A549 (cell line): ENCODE results near the gene RGL3. TPM values are rescaled to one million over a fixed set of nuclear protein-coding genes. Genes with fewer than 3 reads are reported as not detected.
A peak's percentile ranks its signal among the peaks of the same experiment; 100 is the strongest.

ENCODE experiments used
- ATAC-seq, 2 experiments: fragments of 200-7000 bp in 1 of 2; fragments of >200 bp in 1 of 2; cut with Nextera tagmentation in 1 of 2; cut with Tn5 transposase in 1 of 2; 3 replicates each; pipeline versions ENCODE4 v1.8.0 to v1.9.1; 2018 to 2020; ENCODE audit warnings: mild to moderate bottlenecking in 1 of 2, moderate library complexity in 1 of 2
- CTCF ChIA-PET: fragments of 300-600 bp; sonication (Branson Sonifier 250); formaldehyde crosslinking; extraction: SDS; loops from one replicate; lab custom pipeline; 2021; ENCODE audit warnings: antibody characterized with exemption, inconsistent platforms; lab: Yijun Ruan, JAX
- POLR2A ChIA-PET: fragments of 350-600 bp; formaldehyde crosslinking; extraction: SDS; loops from one replicate; lab custom pipeline; 2021; ENCODE audit warnings: antibody characterized with exemption, inconsistent platforms; lab: Yijun Ruan, JAX
- DNase-seq, 2 experiments: peaks; one replicate each; pipeline versions ENCODE4 v3.0.0 to v3.0.0-alpha.2; 2011 to 2016; ENCODE audit warnings: low read depth in 1 of 2, low spot score in 1 of 2
- FAIRE-seq: peaks from 2 replicates; lab custom pipeline; 2011; peaks lifted over from hg19 to GRCh38; lab: Jason Lieb, UNC
- H3K27ac ChIP-seq, 2 experiments: fragments of >200 bp; sonication (Bioruptor Twin); formaldehyde crosslinking; 3 replicates each; pipeline ENCODE4 v1.5.1; 2016 to 2017
- H3K4me1 ChIP-seq: fragments of >200 bp; sonication (Bioruptor Twin); formaldehyde crosslinking; 3 replicates; pipeline ENCODE4 v1.6.1; 2016
- H3K4me2 ChIP-seq: fragments of >200 bp; sonication (Bioruptor Twin); formaldehyde crosslinking; 3 replicates; pipeline ENCODE4 v1.6.1; 2016
- H3K4me3 ChIP-seq: fragments of >200 bp; sonication (Bioruptor Twin); formaldehyde crosslinking; 3 replicates; pipeline ENCODE4 v1.5.1; 2016
- H3K9me3 ChIP-seq: fragments of >200 bp; sonication (Bioruptor Twin); formaldehyde crosslinking; 3 replicates; pipeline ENCODE4 v1.6.1; 2016
- FOSL2 ChIP-seq, 2 experiments: fragments of 450-650 bp in 1 of 2; fragments of >200 bp in 1 of 2; sonication (Bioruptor Twin) in 1 of 2; formaldehyde crosslinking; IDR thresholded peaks; 2 replicates each; pipeline versions ENCODE4 v1.5.0 to v1.6.1; 2016 to 2020; ENCODE audit warnings: mild to moderate bottlenecking in 1 of 2, moderate library complexity in 1 of 2
- HMGXB4 ChIP-seq: fragments of 250-450 bp; sonication (Bioruptor Pico); IDR thresholded peaks from 2 replicates; pipeline ENCODE4 v1.5.0; 2021; ENCODE audit warnings: mild to moderate bottlenecking, moderate library complexity, borderline replicate concordance
- HOXB13 ChIP-seq: fragments of 250-450 bp; sonication (Bioruptor Pico); IDR thresholded peaks from 2 replicates; pipeline ENCODE4 v1.5.0; 2020; ENCODE audit warnings: low read depth, mild to moderate bottlenecking, moderate library complexity
- JUN ChIP-seq, 2 experiments: fragments of >200 bp; sonication (Bioruptor Twin); formaldehyde crosslinking; IDR thresholded peaks; 2 replicates in 1 of 2; 3 replicates in 1 of 2; pipeline ENCODE4 v1.6.1; 2016 to 2017
- JUNB ChIP-seq: fragments of >200 bp; sonication (Bioruptor Twin); formaldehyde crosslinking; IDR thresholded peaks from 2 replicates; pipeline ENCODE4 v1.6.1; 2016
- KDM1A ChIP-seq: fragments of 200-600 bp; sonication (generic); IDR thresholded peaks from 2 replicates; pipeline ENCODE4 v1.6.1; 2016; ENCODE audit warnings: low read depth, mild to moderate bottlenecking
- KDM5A ChIP-seq: fragments of 200-600 bp; sonication (generic); IDR thresholded peaks from 2 replicates; pipeline ENCODE4 v1.6.1; 2016; ENCODE audit warnings: antibody characterized with exemption, mild to moderate bottlenecking
- MAX ChIP-seq: IDR thresholded peaks from 2 replicates; pipeline ENCODE4 v1.6.1; 2012
- MYC ChIP-seq: IDR thresholded peaks from 2 replicates; pipeline ENCODE4 v1.6.1; 2012; ENCODE audit warnings: mild to moderate bottlenecking, inconsistent platforms, low read length, improper control_type of control experiment, borderline replicate concordance
- PHF8 ChIP-seq: fragments of 200-600 bp; sonication (generic); IDR thresholded peaks from 2 replicates; pipeline ENCODE4 v1.6.1; 2016; ENCODE audit warnings: low read depth, mild to moderate bottlenecking, antibody characterized with exemption, moderate library complexity, borderline replicate concordance
- POLR2A ChIP-seq: IDR thresholded peaks from 2 replicates; pipeline ENCODE4 v1.6.1; 2012; ENCODE audit warnings: mild to moderate bottlenecking, low read length
- RAD21 ChIP-seq, 2 experiments: fragments of >200 bp in 1 of 2; sonication (Bioruptor Twin) in 1 of 2; formaldehyde crosslinking in 1 of 2; IDR thresholded peaks in 1 of 2; conservative IDR thresholded peaks in 1 of 2; 2 replicates in 1 of 2; 3 replicates in 1 of 2; pipeline ENCODE4 v1.6.1; 2012 to 2018; ENCODE audit warnings: inconsistent platforms in 1 of 2
- RCOR1 ChIP-seq: fragments of 150-350 bp; IDR thresholded peaks from 2 replicates; pipeline ENCODE4 v1.6.1; 2014; ENCODE audit warnings: antibody characterized with exemption, low read length, low read depth
- RFX5 ChIP-seq: fragments of 450-650 bp; IDR thresholded peaks from 2 replicates; pipeline ENCODE4 v1.7.1; 2014; ENCODE audit warnings: antibody characterized with exemption, mild to moderate bottlenecking, moderate library complexity
- SMC3 ChIP-seq: fragments of >200 bp; sonication (Bioruptor Twin); formaldehyde crosslinking; IDR thresholded peaks from 3 replicates; pipeline ENCODE4 v1.6.1; 2018; ENCODE audit warnings: inconsistent platforms
- USF2 ChIP-seq: fragments of 450-650 bp; IDR thresholded peaks from 2 replicates; pipeline ENCODE4 v1.6.1; 2014; ENCODE audit warnings: antibody characterized with exemption
- WGBS: methylation state at CpG from one replicate; pipeline ENCODE4 v1.1.6; 2017; ENCODE audit errors: missing lambda C conversion rate; 5-methylcytosine and 5-hydroxymethylcytosine counted together
- polyA plus RNA-seq, 4 experiments: library from polyadenylated mRNA; depleted of rRNA in 3 of 4; stranded (reverse); fragments of >200 nt; fragmentation: RNase III in 1 of 4; extraction: RNeasy Plus Mini Kit Qiagen cat#74134 plus additional on column Dnase treatment in 1 of 4; gene quantifications; 2 replicates in 3 of 4; 3 replicates in 1 of 4; pipeline ENCODE4 v1.2.3, GENCODE V29; 2011 to 2017
- TF ChIP-seq, protein P1 (sequence below): fragments of 250-450 bp; sonication (Bioruptor Pico); IDR thresholded peaks from 2 replicates; pipeline ENCODE4 v1.5.0; 2020; ENCODE audit warnings: low read depth, mild to moderate bottlenecking, moderate library complexity
- TF ChIP-seq, protein P2 (sequence below): fragments of >200 bp; sonication (Bioruptor Twin); formaldehyde crosslinking; IDR thresholded peaks from 3 replicates; pipeline ENCODE4 v1.5.1; 2016

The RGL3 gene
- polyA plus RNA-seq, 2 of the 4 experiments (the other 2 are of a cell fraction), result 1.5 to 3.7 TPM

DNA sequence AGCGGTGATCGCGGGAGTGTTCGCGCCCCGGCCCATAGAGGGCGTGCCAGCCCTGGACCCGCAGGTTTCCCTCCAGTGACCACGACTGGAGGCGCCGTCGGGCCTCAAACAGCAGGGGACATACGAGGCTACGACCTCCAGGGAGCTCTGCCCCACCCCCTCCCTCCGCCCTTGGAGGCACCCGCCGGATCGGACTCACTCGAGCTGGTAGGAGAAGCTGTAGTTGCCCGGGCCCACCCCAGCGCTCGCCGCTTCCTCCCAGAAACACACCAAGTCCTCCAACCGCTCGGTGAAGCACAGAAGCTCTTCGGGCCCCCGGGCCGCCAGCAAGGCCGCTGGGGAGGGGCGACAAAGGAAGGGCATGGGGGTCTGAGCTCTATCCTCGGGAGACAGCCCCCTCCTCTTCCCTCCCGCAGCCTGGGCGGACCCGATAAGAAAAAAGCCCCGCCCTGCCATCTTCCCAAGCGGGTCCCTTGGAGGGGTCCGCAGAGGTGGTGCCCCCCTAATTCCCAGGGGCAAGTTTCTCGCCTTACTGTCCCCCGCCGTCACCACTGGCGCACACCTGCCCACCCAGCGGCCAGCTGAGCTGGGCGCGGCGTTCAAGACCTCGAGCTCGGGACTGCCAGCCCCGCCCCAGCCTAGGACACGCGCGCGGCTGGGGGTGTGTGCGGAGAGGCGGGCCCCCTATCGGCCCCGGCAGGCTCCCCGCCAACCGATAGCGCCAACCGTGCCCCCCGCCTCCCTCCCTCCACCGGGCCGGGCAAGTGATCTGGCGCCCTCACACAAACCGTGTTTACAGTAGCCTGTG lies 36.0 kb downstream of the RGL3 start (continued):
- TF ChIP-seq RCOR1 (no peak), MAX (peak; percentile 56), JUNB (no peak), HMGXB4 (CRISPR knock-in tag) (no peak), FOSL2 (IDR thresholded peaks at IDR 0.05) (no peak), FOSL2 (CRISPR knock-in tag; IDR thresholded peaks at IDR 0.05) (no peak), RAD21 (conservative IDR thresholded peaks at IDR 0.05 in 1 of 2, IDR thresholded peaks at IDR 0.05 in 1 of 2) (peak; percentile 41 to 47)
- TF ChIP-seq, protein P1, sequence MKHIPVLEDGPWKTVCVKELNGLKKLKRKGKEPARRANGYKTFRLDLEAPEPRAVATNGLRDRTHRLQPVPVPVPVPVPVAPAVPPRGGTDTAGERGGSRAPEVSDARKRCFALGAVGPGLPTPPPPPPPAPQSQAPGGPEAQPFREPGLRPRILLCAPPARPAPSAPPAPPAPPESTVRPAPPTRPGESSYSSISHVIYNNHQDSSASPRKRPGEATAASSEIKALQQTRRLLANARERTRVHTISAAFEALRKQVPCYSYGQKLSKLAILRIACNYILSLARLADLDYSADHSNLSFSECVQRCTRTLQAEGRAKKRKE (CRISPR knock-in tag), result 0 out of 2 replicates have a peak, but pooled peaks have one; percentile 19

DNA sequence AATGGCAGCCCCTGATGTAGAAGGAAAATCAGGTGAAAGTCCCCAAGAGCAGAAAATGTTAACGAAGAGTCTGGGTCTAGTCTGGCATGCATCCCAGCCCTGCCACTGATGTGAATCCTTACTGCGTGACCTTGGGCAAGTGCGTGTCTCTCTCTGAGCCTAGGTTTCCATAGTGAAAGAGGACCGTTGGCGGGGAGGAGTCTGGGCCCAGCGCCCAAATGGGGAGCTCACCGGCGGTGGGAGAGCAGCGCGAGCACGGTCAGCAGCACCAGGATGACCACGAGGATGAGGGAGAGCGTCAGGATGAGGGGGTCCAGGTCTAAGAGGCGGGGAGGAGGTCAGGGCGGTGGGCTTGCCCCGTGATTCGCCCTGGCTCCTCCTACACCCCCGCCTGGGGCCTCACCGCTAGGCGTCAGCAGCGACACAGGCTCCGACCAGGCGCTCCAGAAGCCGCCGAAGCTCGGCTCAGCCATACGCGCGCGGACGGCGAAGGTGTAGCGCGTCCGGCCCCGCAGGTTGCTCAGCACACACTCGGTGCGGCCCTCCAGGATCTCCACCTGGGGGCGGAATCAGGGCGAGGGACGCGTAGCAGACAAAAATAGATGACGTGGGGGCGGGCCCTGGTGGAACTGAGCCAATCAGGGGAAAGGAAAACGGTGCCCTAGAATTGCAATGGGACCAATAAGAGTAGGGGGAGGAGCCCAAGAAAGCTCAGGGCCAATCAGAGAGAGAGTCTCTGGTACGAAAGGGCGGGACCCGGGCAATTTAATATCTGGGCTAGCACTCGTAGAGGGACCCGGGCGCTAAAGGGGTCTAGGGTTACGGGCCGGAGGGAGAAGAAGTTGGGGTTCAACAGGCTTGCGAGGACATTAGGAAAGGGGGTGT lies 38.2 kb downstream of the RGL3 start:
- 0 out of 2 replicates have a peak, but pooled peaks have one; percentile 33 for TF ChIP-seq RFX5
- no peak for TF ChIP-seq USF2
- TF ChIP-seq, protein P2, sequence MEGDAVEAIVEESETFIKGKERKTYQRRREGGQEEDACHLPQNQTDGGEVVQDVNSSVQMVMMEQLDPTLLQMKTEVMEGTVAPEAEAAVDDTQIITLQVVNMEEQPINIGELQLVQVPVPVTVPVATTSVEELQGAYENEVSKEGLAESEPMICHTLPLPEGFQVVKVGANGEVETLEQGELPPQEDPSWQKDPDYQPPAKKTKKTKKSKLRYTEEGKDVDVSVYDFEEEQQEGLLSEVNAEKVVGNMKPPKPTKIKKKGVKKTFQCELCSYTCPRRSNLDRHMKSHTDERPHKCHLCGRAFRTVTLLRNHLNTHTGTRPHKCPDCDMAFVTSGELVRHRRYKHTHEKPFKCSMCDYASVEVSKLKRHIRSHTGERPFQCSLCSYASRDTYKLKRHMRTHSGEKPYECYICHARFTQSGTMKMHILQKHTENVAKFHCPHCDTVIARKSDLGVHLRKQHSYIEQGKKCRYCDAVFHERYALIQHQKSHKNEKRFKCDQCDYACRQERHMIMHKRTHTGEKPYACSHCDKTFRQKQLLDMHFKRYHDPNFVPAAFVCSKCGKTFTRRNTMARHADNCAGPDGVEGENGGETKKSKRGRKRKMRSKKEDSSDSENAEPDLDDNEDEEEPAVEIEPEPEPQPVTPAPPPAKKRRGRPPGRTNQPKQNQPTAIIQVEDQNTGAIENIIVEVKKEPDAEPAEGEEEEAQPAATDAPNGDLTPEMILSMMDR, result peak; percentile 51
- TF ChIP-seq RAD21 (conservative IDR thresholded peaks at IDR 0.05 in 1 of 2, IDR thresholded peaks at IDR 0.05 in 1 of 2), result peak; percentile 42 to 43; a peak in 3 of 5 replicates
- no peak for TF ChIP-seq KDM1A
- peak; percentile 69 for TF ChIP-seq POLR2A
- 0 out of 2 replicates have a peak, but pooled peaks have one; percentile 34 for TF ChIP-seq KDM5A
- TF ChIP-seq JUN (IDR thresholded peaks at IDR 0.05), result no peak; a peak in 2 of 5 replicates
- peak; percentile 11; the same call in 1 of the 2 replicates for TF ChIP-seq MAX
- TF ChIP-seq PHF8, result peak; percentile 45; the same call in 1 of the 2 replicates
- no peak for TF ChIP-seq MYC
- TF ChIP-seq HOXB13 (CRISPR knock-in tag), result no peak
- peak; percentile 57 for TF ChIP-seq SMC3
- Histone ChIP-seq H3K4me2 (peak overlapping the region; percentile 72), H3K4me3 (peak overlapping the region; percentile 51), H3K27ac (peak overlapping the region; percentile 76 to 91), H3K9me3 (no peaks in the 10 kb centered on the region), H3K4me1 (peaks cover 41% of the 10 kb centered on the region)
- ChIA-PET POLR2A (interaction anchor here (0.7 to 2.6 kb wide), 12 partner anchors 32 to 242 kb away, joined by 3 to 18 read pairs (median 5); partner anchors contain the start of genes CCDC159, ODAD3, PRKCSH and RAB3D), CTCF (interaction anchor here (0.6 to 5.8 kb wide), 42 partner anchors 12 to 285 kb away, joined by 3 to 50 read pairs (median 6); partner anchors contain the start of genes CCDC159, ODAD3, RAB3D and RGL3)
- 2% methylated on average over 33 of the region's 54 CpGs for WGBS
- ATAC-seq (peak; percentile 73 to 84), DNase-seq (peak; percentile 96 to 98), FAIRE-seq (no peak)
